GM12878 (cell line): ENCODE data around the gene LUM. TPM values are rescaled to one million over a fixed set of nuclear protein-coding genes. Genes with fewer than 3 reads are reported as not detected.

Experiments used
- ATAC-seq: fragments of 200-7000 bp; cut with Tn5 transposase; 3 replicates; pipeline ENCODE4 v1.9.1; 2020; ENCODE audit warnings: mild to moderate bottlenecking, moderate library complexity
- Bru-seq: library from RNA; stranded (reverse); fragments of 400-500 nt; gene quantifications from one replicate; lab custom pipeline; 2021; lab: Mats Ljungman, UMichigan
- BruChase-seq, 2 experiments: library from RNA; stranded (reverse); fragments of 400-500 nt; gene quantifications; one replicate each; lab custom pipeline; 2021; lab: Mats Ljungman, UMichigan
- BruUV-seq: library from RNA; stranded (reverse); fragments of 400-500 nt; replicated peaks from 2 replicates; lab custom pipeline; 2021; lab: Mats Ljungman, UMichigan
- CTCF ChIA-PET: fragments of 300-600 bp; sonication (Branson Sonifier 250); formaldehyde crosslinking; extraction: SDS; loops from one replicate; lab custom pipeline; 2021; ENCODE audit warnings: inconsistent platforms; lab: Yijun Ruan, JAX
- POLR2A ChIA-PET: fragments of 350-600 bp; formaldehyde crosslinking; extraction: SDS; loops from one replicate; lab custom pipeline; 2021; ENCODE audit warnings: inconsistent platforms; lab: Charles Lee
- RAD21 ChIA-PET: fragments of 300-600 bp; sonication (Branson Sonifier 250); formaldehyde crosslinking; loops from one replicate; lab custom pipeline; 2023; ENCODE audit warnings: antibody characterized with exemption; ENCODE audit not compliant: unreplicated experiment; lab: Charles Lee
- SMC1A ChIA-PET: fragments of 300-600 bp; sonication (Branson Sonifier 250); formaldehyde crosslinking; loops from one replicate; lab custom pipeline; 2023; ENCODE audit not compliant: unreplicated experiment, uncharacterized antibody; lab: Charles Lee
- DNase-seq: peaks from one replicate; pipeline ENCODE4 v3.0.0-alpha.2; 2011; ENCODE audit warnings: low read depth, low spot score
- FAIRE-seq: peaks from 3 replicates; lab custom pipeline; 2011; peaks lifted over from hg19 to GRCh38; lab: Jason Lieb, UNC
- H2AFZ ChIP-seq: 2 replicates; pipeline ENCODE4 v1.6.0; 2011; ENCODE audit warnings: low read depth, low read length, control low read depth; ENCODE audit not compliant: control insufficient read depth
- H3K27ac ChIP-seq: 2 replicates; pipeline ENCODE4 v1.5.1; 2011; ENCODE audit warnings: control low read depth; ENCODE audit not compliant: control insufficient read depth, insufficient read depth
- H3K27me3 ChIP-seq, 2 experiments: replicated peaks in 1 of 2; 2 replicates each; pipeline versions ENCODE4 v1.6.0 to v1.6.1; 2011; ENCODE audit warnings: low read length in 1 of 2; ENCODE audit not compliant: control insufficient read depth in 2 of 2, insufficient read depth in 2 of 2
- H3K36me3 ChIP-seq, 2 experiments: 2 replicates each; pipeline ENCODE4 v1.5.1; 2011; ENCODE audit warnings: low read length in 1 of 2; ENCODE audit not compliant: control insufficient read depth in 2 of 2, insufficient read depth in 2 of 2
- H3K4me1 ChIP-seq: 2 replicates; pipeline ENCODE4 v1.6.1; 2011; ENCODE audit warnings: mild to moderate bottlenecking, low read length, moderate library complexity, mixed read lengths; ENCODE audit not compliant: control insufficient read depth, insufficient read depth
- H3K4me2 ChIP-seq: 2 replicates; pipeline ENCODE4 v1.6.0; 2011; ENCODE audit warnings: control low read depth; ENCODE audit not compliant: control insufficient read depth, insufficient read depth
- H3K4me3 ChIP-seq: fragments of 200-600 bp; sonication (generic); 2 replicates; pipeline ENCODE4 v1.5.1; 2016
- H3K79me2 ChIP-seq: 2 replicates; pipeline ENCODE4 v1.6.0; 2011; ENCODE audit warnings: low read length; ENCODE audit not compliant: control insufficient read depth, insufficient read depth
- H3K9ac ChIP-seq: 2 replicates; pipeline ENCODE4 v1.8.0; 2011; ENCODE audit warnings: low read length, control low read depth, mixed read lengths; ENCODE audit not compliant: control insufficient read depth, insufficient read depth
- H3K9me3 ChIP-seq: replicated peaks from 3 replicates; pipeline ENCODE4 v1.5.1; 2011; ENCODE audit warnings: mild to moderate bottlenecking, low read length; ENCODE audit not compliant: control insufficient read depth, insufficient read depth
- H4K20me1 ChIP-seq: 2 replicates; pipeline ENCODE4 v1.6.0; 2011; ENCODE audit not compliant: control insufficient read depth, insufficient read depth
- ASH2L ChIP-seq: fragments of 300-600, 200-600 bp; sonication (generic); IDR thresholded peaks from 2 replicates; pipeline ENCODE4 v1.6.1; 2017; ENCODE audit warnings: low read depth, mild to moderate bottlenecking, borderline replicate concordance
- BCLAF1 ChIP-seq: fragments of 450-650 bp; IDR thresholded peaks from 2 replicates; pipeline ENCODE4 v1.6.1; 2017; ENCODE audit warnings: antibody characterized with exemption, mild to moderate bottlenecking, moderate library complexity
- CBFB ChIP-seq: IDR thresholded peaks from 2 replicates; pipeline ENCODE4 v1.6.1; 2016; ENCODE audit warnings: antibody characterized with exemption, low read depth
- EP300 ChIP-seq, 2 experiments: fragments of 150-350 bp in 1 of 2; IDR thresholded peaks; 2 replicates each; pipeline ENCODE4 v1.6.1; 2011 to 2012; ENCODE audit warnings: low read depth in 2 of 2, low read length in 2 of 2, borderline replicate concordance in 1 of 2, improper control_type of control experiment in 1 of 2, inconsistent platforms in 1 of 2; ENCODE audit not compliant: control insufficient read depth in 1 of 2
- IKZF1 ChIP-seq: fragments of 450-650 bp; conservative IDR thresholded peaks from 2 replicates; pipeline ENCODE4 v1.6.1; 2017; ENCODE audit warnings: antibody characterized with exemption, mild to moderate bottlenecking
- JUND ChIP-seq: IDR thresholded peaks from 2 replicates; pipeline ENCODE4 v1.6.1; 2012; ENCODE audit warnings: low read depth, mild to moderate bottlenecking, low read length, improper control_type of control experiment, moderate library complexity
- NFIC ChIP-seq: IDR thresholded peaks from 2 replicates; pipeline ENCODE4 v1.6.1; 2012; ENCODE audit warnings: low read depth, mild to moderate bottlenecking, inconsistent platforms, low read length, moderate library complexity
- RELA ChIP-seq: fragments of 450-650 bp; IDR thresholded peaks from 2 replicates; pipeline ENCODE4 v1.8.0; 2014; ENCODE audit warnings: borderline replicate concordance; ENCODE audit not compliant: partially characterized antibody
- YBX1 ChIP-seq: fragments of 450-650 bp; IDR thresholded peaks from 2 replicates; pipeline ENCODE4 v1.6.1; 2016; ENCODE audit warnings: antibody characterized with exemption
- ZNF592 ChIP-seq: fragments of 450-650 bp; IDR thresholded peaks from 2 replicates; pipeline ENCODE4 v1.6.1; 2017; ENCODE audit warnings: mild to moderate bottlenecking, moderate library complexity
- ZZZ3 ChIP-seq: IDR thresholded peaks from 2 replicates; pipeline ENCODE4 v1.6.1; 2011; ENCODE audit warnings: low read depth; ENCODE audit not compliant: control insufficient read depth, insufficient read length
- WGBS: methylation state at CpG from one replicate; pipeline ENCODE4 v1.1.6; 2016; ENCODE audit warnings: low lambda C conversion rate; ENCODE audit not compliant: insufficient replicate concordance, insufficient coverage; ENCODE audit errors: missing lambda C conversion rate; 5-methylcytosine and 5-hydroxymethylcytosine counted together
- in situ Hi-C: fragments of 300-500 bp; cut with MboI; formaldehyde crosslinking; loops from 9 replicates; pipeline ENCODE4 v1.14.3; 2018; ENCODE audit warnings: mixed read lengths
- intact Hi-C: fragments of 100-400 bp; cut with micrococcal nuclease; formaldehyde crosslinking; loops from one replicate; pipeline ENCODE4 v1.14.2; 2022; ENCODE audit not compliant: unreplicated experiment
- long read RNA-seq, 2 experiments: library from polyadenylated mRNA; unstranded; transcript quantifications; one replicate each; pipeline ENCODE4 v2.0.0, GENCODE V29; 2019 to 2020
- polyA minus RNA-seq, 3 experiments: library from RNA; depleted of rRNA, polyadenylated mRNA; stranded (reverse); fragments of >200 nt; gene quantifications; 2 replicates each; pipeline ENCODE4 v1.2.3, GENCODE V29; 2011
- polyA plus RNA-seq, 11 experiments: library from polyadenylated mRNA; depleted of rRNA in 4 of 11; unstranded in 6 of 11; stranded (reverse) in 5 of 11; fragments of >200 nt; fragmentation: Nextera tagmentation in 4 of 11; fragmentation: Illumina TruSeq in 1 of 11; extraction: Ambion mirVana in 4 of 11; extraction: Trizol in 1 of 11; gene quantifications; 1 replicate in 1 of 11; 2 replicates in 10 of 11; pipeline versions ENCODE4 v1.2.1 to v1.2.3, GENCODE V29; 2011 to 2016; ENCODE audit warnings: inconsistent platforms in 2 of 11, missing spikeins in 2 of 11, low read depth in 1 of 11
- total RNA-seq, 4 experiments: library from RNA; depleted of rRNA in 3 of 4; stranded (reverse); fragments of >200 nt in 3 of 4; fragmentation: Illumina TruSeq in 1 of 4; extraction: Trizol in 1 of 4; gene quantifications; 2 replicates each; pipeline versions ENCODE4 v1.2.1 to v1.2.3, GENCODE V29; 2013 to 2021

Gene LUM
- total RNA-seq (2013; cell fraction: nucleolus; rRNA removed): not detected in 2 replicates
- total RNA-seq (2014; rRNA removed): not detected in 2 replicates
- total RNA-seq (2014; rRNA removed; fragmentation: Illumina TruSeq; extraction: Trizol): not detected in 2 replicates
- total RNA-seq (2021): 0.31 and 0.37 TPM in 2 replicates
- not detected for polyA plus RNA-seq (2011; ENCODE audit: low read depth)
- not detected in 2 replicates for polyA plus RNA-seq (2011; rRNA removed)
- not detected in 2 replicates for polyA plus RNA-seq (2011; cell fraction: cytosol; rRNA removed)
- not detected in 2 replicates for polyA plus RNA-seq (2011; cell fraction: nucleus; rRNA removed)
- not detected in 2 replicates for polyA plus RNA-seq (2012)
- not detected in 2 replicates for polyA plus RNA-seq (2014; fragmentation: Illumina TruSeq; extraction: Trizol)
- polyA plus RNA-seq (2014; fragmentation: Nextera tagmentation; extraction: Ambion mirVana): not detected
- not detected in 2 replicates for polyA plus RNA-seq (2014; rRNA removed)
- under 1 TPM in 1 of 2 experiments, not detected in 1; 0.09 TPM for polyA plus RNA-seq (2016; fragmentation: Nextera tagmentation; extraction: Ambion mirVana)
- polyA minus RNA-seq (2011; rRNA and poly(A)+ RNA removed): not detected in 2 replicates
- not detected in 2 replicates for polyA minus RNA-seq (2011; cell fraction: cytosol; rRNA and poly(A)+ RNA removed)
- not detected in 2 replicates for polyA minus RNA-seq (2011; cell fraction: nucleus; rRNA and poly(A)+ RNA removed)
- percentile 8 among the genes with signal in this experiment for Bru-seq, nascent RNA
- BruChase-seq, experiment 1, labeled RNA remaining after a 6-hour chase: not detected
- BruChase-seq, experiment 2, labeled RNA remaining after a 2-hour chase: not detected
- long read RNA-seq, experiment 1: 0 reads
- long read RNA-seq, experiment 2: 0 reads

GRCh38 chr12:91111366-91112325 is at the start of gene LUM:
LUM (minus strand) TSS chr12:91111494; CDS start chr12:91108979, 2,515 bp downstream.
- H3K79me2 ChIP-seq: no peaks in the 10 kb centered on the region
- RAD21 ChIA-PET: interaction anchor here (1.0 to 6.4 kb wide), 4 partner anchors 102 to 167 kb away, joined by 3 to 29 read pairs (median 8); no protein-coding TSS in a partner anchor
- intact Hi-C loops: loop anchor here (5.0 kb wide), 1 partner anchor 216 kb away; no protein-coding TSS in a partner anchor
- no peak within 1 kb of the TSS for H2AFZ ChIP-seq
- H3K9ac ChIP-seq: no peak within 1 kb of the TSS
- H3K4me2 ChIP-seq: no peak within 1 kb of the TSS
- no peak within 1 kb of the TSS for H3K4me3 ChIP-seq
- no peak within 1 kb of the TSS for H3K27ac ChIP-seq
- ATAC-seq: no peak
- no peak for FAIRE-seq
- no peaks in the 10 kb centered on the region for H3K36me3 ChIP-seq
- POLR2A ChIA-PET: no interaction called here
- CTCF ChIA-PET: interaction anchor here (0.7 to 6.3 kb wide), 12 partner anchors 7 to 251 kb away, joined by 3 to 88 read pairs (median 4); no protein-coding TSS in a partner anchor
- no peaks in the 10 kb centered on the region for H3K4me1 ChIP-seq
- H3K9me3 ChIP-seq: no peaks in the 10 kb centered on the region
- DNase-seq: no peak
- in situ Hi-C loops: no loop called here
- BruUV-seq: no TSS peak
- 0% methylated on average over 7 of the region's 7 CpGs for WGBS
- no peaks in the 10 kb centered on the region for H4K20me1 ChIP-seq
- H3K27me3 ChIP-seq: no peaks in the 10 kb centered on the region
- SMC1A ChIA-PET: interaction anchor here (0.8 to 1.8 kb wide), 4 partner anchors 25 to 153 kb away, joined by 3 to 6 read pairs (median 4); no protein-coding TSS in a partner anchor
- TF ChIP-seq ZNF592 (no peak), ZZZ3 (no peak), JUND (no peak), NFIC (no peak), IKZF1 (no peak), RELA (no peak), BCLAF1 (no peak), EP300 (IDR thresholded peaks at IDR 0.05; ENCODE audit: borderline replicate concordance in 1 of 2, control insufficient read depth in 1 of 2, low read depth in 2 of 2, low read length in 2 of 2) (no peak), ASH2L (no peak), CBFB (no peak), YBX1 (no peak)
